ENCODE data around the gene PPP2R2D.
"Not testable (repeated sequence)": the region's sequence is repeated elsewhere in the genome, so short reads cannot be mapped to it uniquely, and the experiment has no call there.

Gene PPP2R2D

DNA sequence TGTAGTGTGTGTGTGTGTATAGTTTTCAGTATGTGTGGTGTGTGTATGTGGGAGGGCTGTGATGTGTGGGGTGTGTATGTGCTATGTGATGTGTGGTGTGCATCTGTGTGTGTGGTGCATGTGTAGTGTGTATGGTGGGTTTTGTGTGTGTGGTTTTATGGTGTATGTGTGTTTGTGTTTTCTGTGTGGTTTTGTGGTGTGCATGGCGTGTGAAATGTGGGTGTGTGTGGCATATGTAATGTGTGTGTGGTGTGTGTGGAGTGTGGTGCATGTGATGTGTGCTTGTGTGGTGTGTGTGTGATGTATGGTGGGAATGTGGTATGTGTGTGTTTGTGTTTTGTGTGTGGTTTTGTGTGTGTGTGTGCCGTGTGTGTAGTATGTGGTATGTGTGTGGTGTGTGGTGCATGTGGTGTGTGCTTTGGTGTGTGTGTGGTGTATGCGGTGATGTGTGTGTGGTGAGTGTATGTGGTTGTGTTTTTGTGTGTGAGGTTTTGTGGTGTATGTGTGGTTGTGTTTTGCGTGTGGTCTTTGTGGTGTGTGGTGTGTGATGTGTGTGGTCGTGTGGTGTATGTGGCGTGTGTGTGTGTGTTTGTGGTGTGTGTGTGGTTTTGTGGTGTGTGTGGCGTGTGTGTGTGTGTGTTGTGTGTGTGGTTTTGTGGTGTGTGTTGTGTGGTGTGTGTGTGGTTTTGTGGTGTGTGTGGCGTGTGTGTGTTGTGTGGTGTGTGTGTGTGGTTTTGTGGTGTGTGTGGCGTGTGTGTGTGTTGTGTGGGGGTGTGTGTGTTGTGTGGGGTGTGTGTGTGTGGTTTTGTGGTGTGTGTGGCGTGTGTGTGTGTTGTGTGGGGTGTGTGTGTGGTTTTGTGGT, 18.0 kb upstream of the PPP2R2D start:
- Histone ChIP-seq H3K27me3 (ENCODE audit: control insufficient read depth, insufficient read depth, low read length) (no peaks in the 10 kb centered on the region), H3K4me1 (ENCODE audit: control insufficient read depth, insufficient read depth, low read length) (peaks cover 2% of the 10 kb centered on the region), H3K9me3 (ENCODE audit: control insufficient read depth, insufficient read depth, low read length) (no peaks in the 10 kb centered on the region), H3K9ac (ENCODE audit: low read depth, low read length) (no peak overlapping the region), H3K36me3 (ENCODE audit: control insufficient read depth, insufficient read depth, low read length) (no peaks in the 10 kb centered on the region), H3K4me3 (ENCODE audit: low read depth, low read length) (no peak overlapping the region)

DNA sequence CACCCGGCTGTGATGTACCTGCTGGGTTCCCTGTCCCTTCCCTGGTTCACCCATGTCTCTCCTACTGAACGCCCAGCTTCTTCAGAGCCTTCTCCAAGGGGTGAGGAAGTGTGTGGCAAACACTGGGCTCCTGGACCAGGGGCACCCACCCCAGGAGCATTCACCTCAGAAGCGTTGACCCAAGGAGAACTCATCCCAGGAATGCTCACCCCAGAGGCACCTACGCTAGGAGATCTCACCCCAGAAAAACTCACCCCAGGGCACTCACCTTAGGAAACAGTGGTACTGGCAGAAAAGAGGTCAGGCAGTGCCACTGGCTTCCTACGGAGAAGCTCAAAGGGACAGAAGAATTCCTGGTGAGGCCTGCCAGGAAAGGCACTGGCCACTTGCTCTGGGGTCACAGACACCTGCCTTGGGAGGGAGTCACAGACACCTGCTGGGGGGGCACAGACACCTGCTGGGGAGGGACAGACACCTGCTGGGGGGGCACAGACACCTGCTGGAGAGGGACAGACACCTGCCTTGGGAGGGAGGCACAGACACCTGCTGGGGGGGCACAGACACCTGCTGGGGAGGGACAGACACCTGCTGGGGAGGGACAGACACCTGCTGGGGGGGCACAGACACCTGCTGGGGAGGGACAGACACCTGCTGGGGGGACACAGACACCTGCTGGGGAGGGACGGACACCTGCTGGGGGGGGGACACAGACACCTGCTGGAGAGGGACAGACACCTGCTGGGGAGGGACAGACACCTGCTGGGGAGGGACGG, 17.0 kb upstream of the PPP2R2D start:
- not testable (repeated sequence) for H3K4me1 ChIP-seq (ENCODE audit: control insufficient read depth, insufficient read depth, low read length); H3K27me3 ChIP-seq (ENCODE audit: control insufficient read depth, insufficient read depth, low read length); H3K9me3 ChIP-seq (ENCODE audit: control insufficient read depth, insufficient read depth, low read length); H3K9ac ChIP-seq (ENCODE audit: low read depth, low read length); H3K4me3 ChIP-seq (ENCODE audit: low read depth, low read length); H3K36me3 ChIP-seq (ENCODE audit: control insufficient read depth, insufficient read depth, low read length)

DNA sequence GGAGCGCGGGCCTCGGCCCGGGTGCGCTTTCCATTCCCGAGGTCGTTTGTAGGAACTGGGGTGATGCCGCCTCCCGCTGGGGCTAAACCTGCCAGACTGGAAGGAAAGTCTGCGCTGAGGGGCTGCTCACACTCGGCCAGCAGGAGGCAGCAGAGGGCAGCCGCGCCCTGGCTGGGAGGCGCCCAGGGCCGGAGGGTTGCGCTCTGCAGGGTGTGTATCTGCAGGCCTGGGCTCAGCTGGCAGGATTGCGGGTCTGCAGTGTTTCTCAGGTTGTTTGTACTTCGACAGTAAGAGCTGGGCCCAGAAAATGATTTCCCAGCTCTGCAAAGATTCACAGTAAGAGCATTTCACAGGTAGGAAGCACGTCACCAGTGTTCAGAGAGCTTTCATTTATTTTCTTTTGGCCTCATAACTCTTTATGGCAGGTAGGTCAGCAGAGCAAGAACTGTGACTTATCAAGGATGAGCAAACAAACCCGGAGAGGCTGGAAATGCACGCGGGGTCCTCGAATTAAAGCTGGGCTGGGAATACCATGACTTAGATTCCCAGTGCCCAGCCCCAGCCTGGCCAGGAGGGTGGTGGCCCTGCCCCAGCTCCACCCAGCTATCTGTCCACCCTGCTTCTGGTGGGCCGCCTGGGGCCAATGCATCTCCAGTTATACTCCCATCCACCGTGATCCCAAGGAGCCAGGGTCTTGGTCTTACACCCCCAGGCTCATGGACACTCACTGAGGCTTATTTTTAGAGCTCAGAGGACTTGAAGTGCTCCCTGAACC, 15.2 kb upstream of the PPP2R2D start:
- Histone ChIP-seq H3K9me3 (ENCODE audit: control insufficient read depth, insufficient read depth, low read length) (no peaks in the 10 kb centered on the region), H3K27me3 (ENCODE audit: control insufficient read depth, insufficient read depth, low read length) (no peaks in the 10 kb centered on the region), H3K4me3 (ENCODE audit: low read depth, low read length) (no peak overlapping the region), H3K36me3 (ENCODE audit: control insufficient read depth, insufficient read depth, low read length) (no peaks in the 10 kb centered on the region), H3K4me1 (ENCODE audit: control insufficient read depth, insufficient read depth, low read length) (peaks cover 2% of the 10 kb centered on the region), H3K9ac (ENCODE audit: low read depth, low read length) (no peak overlapping the region)

DNA sequence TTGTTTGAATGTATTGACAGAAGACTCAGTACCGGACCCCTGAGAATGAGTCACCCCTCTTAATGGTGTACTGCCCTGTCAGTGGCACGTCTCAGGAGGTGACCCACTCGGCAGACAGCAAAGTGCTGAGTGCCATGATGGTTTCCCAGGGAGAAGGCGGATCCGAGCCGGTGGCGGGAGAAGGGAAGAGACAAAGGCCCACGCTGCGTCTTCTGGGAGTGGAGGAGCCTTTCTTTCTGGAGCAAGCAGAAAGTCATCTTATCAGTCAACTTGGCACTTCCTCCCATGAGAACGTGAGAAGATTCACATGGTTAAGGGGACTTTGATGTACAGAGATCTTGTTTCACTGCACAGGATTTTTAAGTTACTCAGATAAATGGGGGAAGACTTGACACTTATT, 14.6 kb upstream of the PPP2R2D start:
- H3K4me1 ChIP-seq (ENCODE audit: control insufficient read depth, insufficient read depth, low read length) = peaks cover 2% of the 10 kb centered on the region
- no peaks in the 10 kb centered on the region for H3K36me3 ChIP-seq (ENCODE audit: control insufficient read depth, insufficient read depth, low read length)
- H3K9me3 ChIP-seq (ENCODE audit: control insufficient read depth, insufficient read depth, low read length) = no peaks in the 10 kb centered on the region
- H3K9ac ChIP-seq (ENCODE audit: low read depth, low read length) = no peak overlapping the region
- no peaks in the 10 kb centered on the region for H3K27me3 ChIP-seq (ENCODE audit: control insufficient read depth, insufficient read depth, low read length)
- H3K4me3 ChIP-seq (ENCODE audit: low read depth, low read length) = no peak overlapping the region

DNA sequence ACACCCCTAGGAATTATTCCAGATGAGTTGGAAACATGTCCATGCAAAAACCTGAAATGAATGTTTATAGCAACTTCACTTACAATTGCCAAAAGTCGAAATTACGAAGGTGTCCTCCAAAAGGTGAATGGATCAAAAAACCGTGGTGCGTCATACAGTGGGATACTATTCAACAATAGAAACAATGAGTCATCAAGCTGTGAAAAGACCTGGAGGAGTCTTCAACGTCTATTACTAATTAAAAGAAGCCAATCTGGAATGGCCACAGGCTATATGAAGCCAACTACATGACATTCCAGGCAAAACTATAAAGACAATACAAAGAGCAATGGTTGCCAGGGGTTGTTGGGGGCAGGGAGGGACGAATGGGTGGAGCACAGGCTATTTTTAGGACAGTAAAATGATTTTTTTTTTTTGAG, 12.6 kb upstream of the PPP2R2D start:
- Histone ChIP-seq H3K9me3 (ENCODE audit: control insufficient read depth, insufficient read depth, low read length) (no peaks in the 10 kb centered on the region), H3K36me3 (ENCODE audit: control insufficient read depth, insufficient read depth, low read length) (no peaks in the 10 kb centered on the region), H3K27me3 (ENCODE audit: control insufficient read depth, insufficient read depth, low read length) (no peaks in the 10 kb centered on the region), H3K9ac (ENCODE audit: low read depth, low read length) (no peak overlapping the region), H3K4me1 (ENCODE audit: control insufficient read depth, insufficient read depth, low read length) (peaks cover 2% of the 10 kb centered on the region), H3K4me3 (ENCODE audit: low read depth, low read length) (no peak overlapping the region)

DNA sequence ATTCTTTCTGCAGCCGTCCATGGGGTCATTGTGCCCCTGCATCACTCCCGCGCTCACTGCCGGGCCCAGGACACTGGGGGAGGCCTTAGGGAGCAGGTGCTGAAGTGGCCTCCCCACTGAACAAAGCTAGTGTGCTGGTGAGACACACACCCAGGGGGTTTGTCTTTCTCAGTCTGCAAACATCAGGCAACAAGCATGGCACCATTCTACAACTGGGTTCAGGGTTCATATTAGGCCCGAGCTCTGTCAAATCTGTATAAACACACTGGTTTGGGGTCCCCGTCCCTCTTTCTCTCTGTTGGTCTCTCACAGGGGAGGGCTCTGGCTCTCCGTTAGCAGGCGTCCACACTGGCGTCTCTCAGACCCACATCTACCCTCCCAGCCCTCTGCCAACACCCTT, 11.1 kb upstream of the PPP2R2D start:
- Histone ChIP-seq H3K4me3 (ENCODE audit: low read depth, low read length) (no peak overlapping the region), H3K9me3 (ENCODE audit: control insufficient read depth, insufficient read depth, low read length) (no peaks in the 10 kb centered on the region), H3K4me1 (ENCODE audit: control insufficient read depth, insufficient read depth, low read length) (peaks cover 2% of the 10 kb centered on the region), H3K36me3 (ENCODE audit: control insufficient read depth, insufficient read depth, low read length) (no peaks in the 10 kb centered on the region), H3K27me3 (ENCODE audit: control insufficient read depth, insufficient read depth, low read length) (no peaks in the 10 kb centered on the region), H3K9ac (ENCODE audit: low read depth, low read length) (no peak overlapping the region)

DNA sequence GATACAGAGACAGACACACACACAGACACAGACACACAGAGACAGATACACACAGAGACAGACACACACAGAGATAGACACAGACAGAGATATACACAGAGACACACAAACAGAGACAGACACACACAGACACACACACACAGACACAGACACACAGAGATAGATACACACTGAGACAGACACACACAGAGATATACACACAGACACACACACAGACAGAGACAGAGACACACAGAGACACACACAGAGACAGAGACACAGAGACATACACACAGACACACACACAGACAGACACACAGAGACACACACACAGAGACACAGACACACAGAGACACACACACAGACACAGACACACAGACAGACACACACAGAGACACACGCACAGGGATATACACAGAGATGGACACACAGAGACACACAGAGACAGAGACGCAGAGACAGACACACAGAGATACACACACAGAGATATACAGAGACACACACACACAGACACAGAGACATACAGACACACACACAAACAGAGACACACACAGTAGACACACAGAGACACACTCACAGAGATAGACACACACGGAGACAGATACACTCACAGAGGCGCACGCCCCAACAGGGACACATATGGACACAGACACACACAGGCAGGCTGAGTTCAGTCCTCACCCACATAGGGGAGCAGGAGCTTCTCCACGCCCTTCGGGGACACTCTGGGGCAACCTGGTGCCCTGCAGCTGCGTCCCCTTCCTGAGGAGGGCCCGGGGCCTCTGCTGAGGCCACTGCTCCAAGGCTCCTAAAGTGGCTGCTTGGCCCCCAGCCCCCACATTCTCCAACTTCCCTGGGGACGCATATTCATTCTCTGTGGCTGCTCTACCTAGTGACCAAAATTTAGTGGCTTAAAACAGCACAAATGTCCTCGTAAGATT, 10.3 kb upstream of the PPP2R2D start:
- Histone ChIP-seq H3K4me1 (ENCODE audit: control insufficient read depth, insufficient read depth, low read length) (peaks cover 1% of the 10 kb centered on the region), H3K9ac (ENCODE audit: low read depth, low read length) (no peak overlapping the region), H3K36me3 (ENCODE audit: control insufficient read depth, insufficient read depth, low read length) (no peaks in the 10 kb centered on the region), H3K27me3 (ENCODE audit: control insufficient read depth, insufficient read depth, low read length) (no peaks in the 10 kb centered on the region), H3K4me3 (ENCODE audit: low read depth, low read length) (no peak overlapping the region), H3K9me3 (ENCODE audit: control insufficient read depth, insufficient read depth, low read length) (no peaks in the 10 kb centered on the region)

DNA sequence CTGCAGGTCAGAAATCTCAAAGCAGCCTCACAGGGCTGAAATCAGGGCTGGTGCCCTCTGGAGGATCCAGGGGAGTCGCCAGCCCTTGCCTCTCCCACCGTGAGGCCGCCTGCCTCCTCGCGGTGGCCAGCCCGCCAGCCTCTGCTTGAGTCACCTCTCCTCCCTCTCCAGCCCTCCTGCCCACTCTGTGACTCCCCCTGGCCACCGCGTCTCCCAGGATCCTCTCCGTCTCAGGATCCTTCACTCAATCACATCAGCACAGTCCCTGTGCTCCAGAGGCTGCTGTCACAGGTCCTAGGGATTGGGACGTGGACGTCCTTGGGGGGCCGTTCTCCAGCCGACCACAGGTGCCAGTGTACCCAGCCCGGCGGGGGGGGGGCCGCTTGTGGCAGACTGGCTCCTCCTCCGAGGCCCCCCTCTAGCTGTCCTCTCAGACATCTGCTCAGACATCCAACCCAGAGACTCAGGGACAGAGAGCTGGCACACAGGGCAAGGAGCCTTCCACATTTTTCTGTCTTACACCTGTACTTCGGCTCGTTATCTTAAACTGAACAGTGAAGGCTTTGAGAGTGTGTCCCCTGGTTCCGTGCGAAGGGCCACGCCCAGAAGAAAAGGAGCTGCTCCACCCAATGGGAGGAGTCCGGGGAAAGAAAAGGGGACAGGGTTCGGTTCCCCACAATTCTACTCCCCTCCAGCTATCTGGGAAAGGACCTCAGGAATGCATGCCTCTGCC, 9.4 kb upstream of the PPP2R2D start:
- H3K4me3 ChIP-seq (ENCODE audit: low read depth, low read length) = no peak overlapping the region
- no peaks in the 10 kb centered on the region for H3K36me3 ChIP-seq (ENCODE audit: control insufficient read depth, insufficient read depth, low read length)
- no peaks in the 10 kb centered on the region for H3K27me3 ChIP-seq (ENCODE audit: control insufficient read depth, insufficient read depth, low read length)
- no peak overlapping the region for H3K9ac ChIP-seq (ENCODE audit: low read depth, low read length)
- no peaks in the 10 kb centered on the region for H3K4me1 ChIP-seq (ENCODE audit: control insufficient read depth, insufficient read depth, low read length)
- no peaks in the 10 kb centered on the region for H3K9me3 ChIP-seq (ENCODE audit: control insufficient read depth, insufficient read depth, low read length)

DNA sequence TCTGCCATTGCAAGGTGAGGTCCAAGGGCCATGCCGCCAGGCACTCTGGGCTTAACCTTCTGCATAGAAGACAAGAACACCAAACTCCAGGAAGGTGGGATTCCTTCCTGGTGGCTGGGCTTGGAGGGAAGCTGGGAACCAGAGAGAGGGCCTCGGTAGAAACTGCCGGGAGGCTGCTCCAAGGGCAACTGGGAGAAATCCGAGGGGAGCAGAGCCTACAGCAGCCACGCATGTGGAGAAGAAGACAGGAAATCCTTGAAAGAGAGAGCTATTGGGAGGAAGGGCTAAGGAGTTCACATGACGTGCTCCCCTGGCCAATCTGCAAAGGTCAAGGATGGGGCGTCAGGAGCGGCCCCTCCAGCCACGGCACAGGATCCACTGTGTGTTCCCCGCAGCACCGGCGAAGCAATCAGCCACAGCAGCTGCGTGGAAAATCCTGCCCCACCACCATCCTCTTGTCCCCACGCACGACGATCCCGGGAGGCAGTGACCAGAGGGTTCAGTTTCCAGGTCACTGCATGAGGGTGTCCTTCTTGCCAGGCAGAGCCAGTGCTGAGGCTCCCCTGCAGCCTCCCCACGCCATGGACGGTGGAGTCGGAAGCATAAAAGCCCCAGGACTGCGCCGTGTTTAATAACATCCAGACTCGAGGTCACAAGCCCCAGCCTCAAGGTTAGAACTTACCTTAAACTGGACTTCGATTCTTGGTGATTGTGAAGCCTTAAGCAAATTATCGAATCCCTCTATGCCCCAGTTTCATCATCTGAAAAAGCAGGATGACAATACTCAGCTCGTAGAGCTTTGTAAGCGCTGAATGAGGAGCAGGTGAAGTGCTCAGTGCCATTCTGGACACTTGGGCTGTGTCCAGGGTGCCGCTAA, 8.6 kb upstream of the PPP2R2D start:
- Histone ChIP-seq H3K36me3 (ENCODE audit: control insufficient read depth, insufficient read depth, low read length) (no peaks in the 10 kb centered on the region), H3K4me3 (ENCODE audit: low read depth, low read length) (no peak overlapping the region)

More for the DNA sequence above, 8.6 kb upstream of the PPP2R2D start:
- no peaks in the 10 kb centered on the region for H3K27me3 ChIP-seq (ENCODE audit: control insufficient read depth, insufficient read depth, low read length)
- no peaks in the 10 kb centered on the region for H3K4me1 ChIP-seq (ENCODE audit: control insufficient read depth, insufficient read depth, low read length)
- no peaks in the 10 kb centered on the region for H3K9me3 ChIP-seq (ENCODE audit: control insufficient read depth, insufficient read depth, low read length)
- H3K9ac ChIP-seq (ENCODE audit: low read depth, low read length) = no peak overlapping the region
